BJ (cell line): Measurements from ENCODE around the gene CCL3. TPM values are rescaled to one million over a fixed set of nuclear protein-coding genes. Genes with fewer than 3 reads are reported as not detected.
"Not testable (repeated sequence)": the region's sequence is repeated elsewhere in the genome, so short reads cannot be mapped to it uniquely, and the experiment has no call there.

ENCODE experiments used
- CTCF ChIA-PET: fragments of 350-600 bp; formaldehyde crosslinking; extraction: SDS; loops from one replicate; lab custom pipeline; 2021; ENCODE audit warnings: antibody characterized with exemption, inconsistent platforms; lab: Yijun Ruan, JAX
- POLR2A ChIA-PET: fragments of 300-600 bp; sonication (Branson Sonifier 250); formaldehyde crosslinking; extraction: SDS; loops from one replicate; lab custom pipeline; 2021; ENCODE audit warnings: antibody characterized with exemption; lab: Charles Lee
- DNase-seq: peaks from one replicate; pipeline ENCODE4 v3.0.0-alpha.2; 2011; ENCODE audit warnings: low read depth
- H3K27me3 ChIP-seq: 2 replicates; pipeline ENCODE4 v1.6.0; 2011; ENCODE audit warnings: low read length; ENCODE audit not compliant: control insufficient read depth, insufficient read depth
- H3K36me3 ChIP-seq: 2 replicates; pipeline ENCODE4 v1.5.1; 2011; ENCODE audit warnings: low read length; ENCODE audit not compliant: control insufficient read depth, insufficient read depth
- H3K4me3 ChIP-seq: 2 replicates; pipeline ENCODE4 v1.5.1; 2011; ENCODE audit warnings: low read depth, mild to moderate bottlenecking, control low read depth, low read length
- polyA plus RNA-seq: library from polyadenylated mRNA; depleted of rRNA; stranded (reverse); fragments of >200 nt; gene quantifications from 2 replicates; pipeline ENCODE4 v1.2.3, GENCODE V29; 2011
- TF ChIP-seq, protein P1 (sequence below): IDR thresholded peaks from 2 replicates; pipeline ENCODE4 v1.5.1; 2011; ENCODE audit warnings: low read depth, mild to moderate bottlenecking, control low read depth, inconsistent platforms, low read length, moderate library complexity; ENCODE audit not compliant: insufficient read depth

CCL3 gene
- polyA plus RNA-seq, 1 experiment, result not detected

DNA sequence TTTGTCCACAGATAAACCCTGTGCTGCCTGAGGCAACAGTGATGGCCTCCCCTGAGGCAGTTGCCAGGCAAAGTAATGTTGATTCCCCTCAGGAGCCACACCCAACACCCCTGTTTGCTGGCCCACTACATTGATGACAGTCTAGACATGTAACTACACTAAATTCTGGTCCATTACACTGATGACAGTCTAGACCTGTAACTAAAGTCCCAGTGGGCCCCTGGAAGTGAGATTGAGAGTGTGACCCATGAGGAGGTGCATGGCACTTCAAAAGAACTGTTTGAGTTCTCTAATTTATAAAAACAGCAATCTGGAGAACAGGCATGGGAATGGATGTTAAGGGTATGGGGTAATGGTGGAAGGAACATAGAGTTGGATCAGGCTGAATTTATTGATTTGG, 22.6 kb upstream of the CCL3 start:
- CTCF ChIA-PET, result no interaction called here
- H3K36me3 ChIP-seq, result no peaks in the 10 kb centered on the region
- POLR2A ChIA-PET, result no interaction called here

DNA sequence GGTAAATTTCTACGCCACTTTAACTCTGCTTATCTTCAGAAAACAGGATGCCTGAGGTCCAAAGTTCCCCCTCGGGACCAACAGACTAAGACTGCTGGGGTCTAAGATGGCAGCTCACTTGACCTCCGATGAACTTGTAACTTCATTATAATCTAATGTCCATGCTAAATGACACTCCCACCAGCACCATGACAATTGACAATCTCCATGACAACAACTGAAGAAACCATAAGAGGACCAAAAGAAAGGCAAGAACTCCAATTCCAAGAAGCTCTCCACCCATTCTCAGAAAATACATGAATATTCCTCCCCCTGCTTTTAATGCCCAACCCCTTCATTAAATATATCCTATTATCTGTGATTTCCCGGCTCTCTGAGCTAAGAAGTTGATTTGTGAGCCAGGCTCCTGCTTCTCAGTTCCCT, 21.1 kb upstream of the CCL3 start:
- Histone ChIP-seq H3K4me3 (no peak overlapping the region), H3K36me3 (no peaks in the 10 kb centered on the region), H3K27me3 (no peaks in the 10 kb centered on the region)
- TF ChIP-seq, protein P1, sequence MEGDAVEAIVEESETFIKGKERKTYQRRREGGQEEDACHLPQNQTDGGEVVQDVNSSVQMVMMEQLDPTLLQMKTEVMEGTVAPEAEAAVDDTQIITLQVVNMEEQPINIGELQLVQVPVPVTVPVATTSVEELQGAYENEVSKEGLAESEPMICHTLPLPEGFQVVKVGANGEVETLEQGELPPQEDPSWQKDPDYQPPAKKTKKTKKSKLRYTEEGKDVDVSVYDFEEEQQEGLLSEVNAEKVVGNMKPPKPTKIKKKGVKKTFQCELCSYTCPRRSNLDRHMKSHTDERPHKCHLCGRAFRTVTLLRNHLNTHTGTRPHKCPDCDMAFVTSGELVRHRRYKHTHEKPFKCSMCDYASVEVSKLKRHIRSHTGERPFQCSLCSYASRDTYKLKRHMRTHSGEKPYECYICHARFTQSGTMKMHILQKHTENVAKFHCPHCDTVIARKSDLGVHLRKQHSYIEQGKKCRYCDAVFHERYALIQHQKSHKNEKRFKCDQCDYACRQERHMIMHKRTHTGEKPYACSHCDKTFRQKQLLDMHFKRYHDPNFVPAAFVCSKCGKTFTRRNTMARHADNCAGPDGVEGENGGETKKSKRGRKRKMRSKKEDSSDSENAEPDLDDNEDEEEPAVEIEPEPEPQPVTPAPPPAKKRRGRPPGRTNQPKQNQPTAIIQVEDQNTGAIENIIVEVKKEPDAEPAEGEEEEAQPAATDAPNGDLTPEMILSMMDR, result no peak
- ChIA-PET CTCF (no interaction called here), POLR2A (no interaction called here)
- no peak for DNase-seq

More for the DNA sequence above, 22.6 kb upstream of the CCL3 start:
- H3K4me3 ChIP-seq, result no peak overlapping the region
- TF ChIP-seq, protein P1, result no peak
- DNase-seq, result no peak
- no peaks in the 10 kb centered on the region for H3K27me3 ChIP-seq

DNA sequence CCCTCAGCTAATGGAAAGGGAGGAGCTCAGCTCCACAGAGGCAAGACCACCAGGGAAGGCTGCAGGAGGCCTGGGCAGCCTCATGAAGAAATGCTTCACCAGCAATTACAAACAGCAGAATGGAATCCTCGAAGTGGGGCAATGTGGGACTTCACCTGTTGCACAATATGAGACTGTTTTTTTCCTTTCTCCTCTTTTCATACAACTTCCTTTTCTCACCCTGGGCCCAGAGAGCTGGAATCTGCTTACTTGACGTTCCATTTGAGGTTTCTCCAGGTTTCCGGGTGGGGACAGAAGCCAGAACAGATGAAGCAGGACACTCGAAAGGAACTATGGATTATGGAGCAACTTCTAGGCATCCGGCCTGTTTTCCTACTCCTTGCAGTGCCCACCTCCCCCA, 18.3 kb upstream of the CCL3 start:
- CTCF ChIA-PET, H3K27me3 ChIP-seq, H3K4me3 ChIP-seq, DNase-seq, POLR2A ChIA-PET, H3K36me3 ChIP-seq: not testable (repeated sequence)

DNA sequence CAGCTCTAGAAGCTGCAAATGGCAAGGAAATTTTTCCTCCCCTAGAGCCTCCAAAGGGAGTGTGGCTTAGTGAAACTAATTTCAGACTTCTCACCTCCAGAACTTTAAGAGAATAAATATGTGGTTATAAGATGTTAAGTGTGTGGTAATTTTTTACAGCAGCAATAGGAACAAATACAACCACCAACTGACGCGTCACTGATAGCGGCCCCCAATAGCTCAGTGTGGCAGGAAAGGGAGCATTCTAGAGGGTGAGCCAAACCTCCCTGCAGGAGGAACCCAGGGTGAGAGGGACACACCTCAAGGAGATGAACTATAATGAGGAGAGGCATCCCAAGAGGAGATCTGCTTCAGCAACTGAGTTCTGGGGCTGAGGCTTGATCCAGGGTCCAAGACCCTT, 17.7 kb upstream of the CCL3 start:
- Histone ChIP-seq H3K4me3 (no peak overlapping the region), H3K36me3 (no peaks in the 10 kb centered on the region), H3K27me3 (no peaks in the 10 kb centered on the region)
- no peak for DNase-seq
- ChIA-PET POLR2A (no interaction called here), CTCF (no interaction called here)
- TF ChIP-seq, protein P1, result no peak

DNA sequence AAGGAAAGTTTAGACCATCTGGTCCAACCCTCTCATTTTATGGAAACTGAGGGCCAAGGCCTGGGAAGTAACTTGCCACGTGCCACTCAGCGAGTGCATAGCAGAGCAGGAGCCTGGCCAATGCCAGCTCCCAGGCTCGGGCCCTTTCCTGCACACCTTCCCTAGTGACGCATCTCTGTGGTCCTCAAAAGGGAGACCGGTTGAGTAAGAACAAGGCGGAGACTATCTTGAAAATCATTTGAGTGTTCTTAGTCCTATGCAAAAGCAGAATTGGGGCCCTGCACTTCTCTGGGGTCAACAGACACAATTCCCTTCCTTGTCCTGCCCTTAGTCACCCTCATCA, 16.5 kb upstream of the CCL3 start:
- no peaks in the 10 kb centered on the region for H3K27me3 ChIP-seq
- no peak for DNase-seq
- TF ChIP-seq, protein P1, result no peak
- H3K36me3 ChIP-seq, result no peaks in the 10 kb centered on the region
- H3K4me3 ChIP-seq, result no peak overlapping the region
- POLR2A ChIA-PET, result no interaction called here
- CTCF ChIA-PET, result interaction anchor here (1.7 kb wide), 1 partner anchor 42 kb away, joined by 4 read pairs; no protein-coding TSS in a partner anchor

DNA sequence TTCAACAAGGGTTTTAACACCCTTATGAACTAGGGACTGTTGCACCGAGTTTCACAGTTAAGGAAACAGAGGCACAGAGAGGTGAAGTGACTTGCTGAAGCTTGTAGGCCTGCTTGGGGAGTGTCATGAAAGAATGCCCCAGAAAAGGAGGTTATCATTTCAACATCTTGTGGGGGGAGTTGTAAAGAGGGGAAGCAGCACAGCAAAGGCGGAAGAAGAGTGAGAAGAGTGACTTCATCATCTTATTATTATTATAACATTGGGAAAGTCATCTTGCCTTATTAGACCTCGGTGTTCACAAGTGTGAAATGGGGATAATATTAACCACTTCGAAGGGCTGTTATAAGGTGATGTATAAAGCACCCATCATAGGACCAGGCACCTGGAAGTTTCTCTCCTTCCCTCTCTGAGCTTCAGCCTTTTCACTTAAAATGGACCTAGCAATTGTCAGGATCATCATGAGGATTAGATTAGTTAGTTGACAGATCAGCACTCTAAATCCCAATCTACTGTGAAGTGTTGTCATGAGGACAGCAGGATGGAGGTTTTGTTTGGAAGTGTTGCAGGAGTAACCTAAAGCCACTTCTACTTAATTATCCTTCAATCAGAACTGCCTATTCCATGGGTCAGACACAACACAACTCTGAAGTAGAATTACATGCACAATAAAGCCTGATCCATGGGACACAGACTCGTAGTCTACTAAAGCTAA, 16.0 kb upstream of the CCL3 start:
- no peak overlapping the region for H3K4me3 ChIP-seq
- TF ChIP-seq, protein P1, result no peak
- DNase-seq, result no peak
- H3K27me3 ChIP-seq, result no peaks in the 10 kb centered on the region
- H3K36me3 ChIP-seq, result no peaks in the 10 kb centered on the region
- POLR2A ChIA-PET, result no interaction called here
- CTCF ChIA-PET, result interaction anchor here (1.7 kb wide), 1 partner anchor 43 kb away, joined by 4 read pairs; no protein-coding TSS in a partner anchor
